A549 (cell line): ENCODE data around the gene ARHGEF26. TPM values are rescaled to one million over a fixed set of nuclear protein-coding genes. Genes with fewer than 3 reads are reported as not detected.

Source experiments
- ATAC-seq, 2 experiments: fragments of 200-7000 bp in 1 of 2; fragments of >200 bp in 1 of 2; cut with Nextera tagmentation in 1 of 2; cut with Tn5 transposase in 1 of 2; 3 replicates each; pipeline versions ENCODE4 v1.8.0 to v1.9.1; 2018 to 2020; ENCODE audit warnings: mild to moderate bottlenecking in 1 of 2, moderate library complexity in 1 of 2
- CTCF ChIA-PET: fragments of 300-600 bp; sonication (Branson Sonifier 250); formaldehyde crosslinking; extraction: SDS; loops from one replicate; lab custom pipeline; 2021; ENCODE audit warnings: antibody characterized with exemption, inconsistent platforms; lab: Yijun Ruan, JAX
- POLR2A ChIA-PET: fragments of 350-600 bp; formaldehyde crosslinking; extraction: SDS; loops from one replicate; lab custom pipeline; 2021; ENCODE audit warnings: antibody characterized with exemption, inconsistent platforms; lab: Yijun Ruan, JAX
- DNase-seq, 2 experiments: peaks; one replicate each; pipeline versions ENCODE4 v3.0.0 to v3.0.0-alpha.2; 2011 to 2016; ENCODE audit warnings: low read depth in 1 of 2, low spot score in 1 of 2
- FAIRE-seq: peaks from 2 replicates; lab custom pipeline; 2011; peaks lifted over from hg19 to GRCh38; lab: Jason Lieb, UNC
- H3K27ac ChIP-seq, 2 experiments: fragments of >200 bp; sonication (Bioruptor Twin); formaldehyde crosslinking; 3 replicates each; pipeline ENCODE4 v1.5.1; 2016 to 2017
- H3K4me1 ChIP-seq: fragments of >200 bp; sonication (Bioruptor Twin); formaldehyde crosslinking; 3 replicates; pipeline ENCODE4 v1.6.1; 2016
- H3K4me2 ChIP-seq: fragments of >200 bp; sonication (Bioruptor Twin); formaldehyde crosslinking; 3 replicates; pipeline ENCODE4 v1.6.1; 2016
- H3K4me3 ChIP-seq: fragments of >200 bp; sonication (Bioruptor Twin); formaldehyde crosslinking; 3 replicates; pipeline ENCODE4 v1.5.1; 2016
- H3K9me3 ChIP-seq: fragments of >200 bp; sonication (Bioruptor Twin); formaldehyde crosslinking; 3 replicates; pipeline ENCODE4 v1.6.1; 2016
- BHLHE40 ChIP-seq: IDR thresholded peaks from 2 replicates; pipeline ENCODE4 v1.6.1; 2012; ENCODE audit warnings: low read depth, low read length, inconsistent platforms
- EP300 ChIP-seq, 2 experiments: fragments of >200 bp; sonication (Bioruptor Twin); formaldehyde crosslinking; IDR thresholded peaks; 2 replicates in 1 of 2; 3 replicates in 1 of 2; pipeline ENCODE4 v1.6.1; 2016 to 2017
- ESRRA ChIP-seq: fragments of 150-350 bp; IDR thresholded peaks from 2 replicates; pipeline ENCODE4 v1.6.1; 2014; ENCODE audit warnings: mild to moderate bottlenecking, low read length, borderline replicate concordance
- GATA3 ChIP-seq: IDR thresholded peaks from 2 replicates; pipeline ENCODE4 v1.6.1; 2012; ENCODE audit warnings: borderline replicate concordance
- HEYL ChIP-seq: fragments of 250-450 bp; sonication (Bioruptor Pico); IDR thresholded peaks from 2 replicates; pipeline ENCODE4 v1.8.0; 2021; ENCODE audit warnings: mild to moderate bottlenecking, moderate library complexity
- HOXA7 ChIP-seq: fragments of 250-450 bp; sonication (Bioruptor Pico); IDR thresholded peaks from 2 replicates; pipeline ENCODE4 v1.5.0; 2020; ENCODE audit warnings: mild to moderate bottlenecking, moderate library complexity
- HOXB5 ChIP-seq: fragments of 250-450 bp; sonication (Bioruptor Pico); IDR thresholded peaks from 2 replicates; pipeline ENCODE4 v1.5.0; 2020; ENCODE audit warnings: mild to moderate bottlenecking, moderate library complexity
- JUNB ChIP-seq: fragments of >200 bp; sonication (Bioruptor Twin); formaldehyde crosslinking; IDR thresholded peaks from 2 replicates; pipeline ENCODE4 v1.6.1; 2016
- KDM1A ChIP-seq: fragments of 200-600 bp; sonication (generic); IDR thresholded peaks from 2 replicates; pipeline ENCODE4 v1.6.1; 2016; ENCODE audit warnings: low read depth, mild to moderate bottlenecking
- MAFK ChIP-seq: fragments of 450-650 bp; IDR thresholded peaks from 2 replicates; pipeline ENCODE4 v1.6.1; 2014; ENCODE audit not compliant: partially characterized antibody
- MAZ ChIP-seq: fragments of 150-350 bp; IDR thresholded peaks from 2 replicates; pipeline ENCODE4 v1.6.1; 2014; ENCODE audit warnings: antibody characterized with exemption, low read depth, low read length, borderline replicate concordance
- MYC ChIP-seq: IDR thresholded peaks from 2 replicates; pipeline ENCODE4 v1.6.1; 2012; ENCODE audit warnings: mild to moderate bottlenecking, inconsistent platforms, low read length, improper control_type of control experiment, borderline replicate concordance
- NFE2L2 ChIP-seq: fragments of 150-350 bp; conservative IDR thresholded peaks from 2 replicates; pipeline ENCODE4 v1.6.1; 2014; ENCODE audit warnings: low read length
- PHF8 ChIP-seq: fragments of 200-600 bp; sonication (generic); IDR thresholded peaks from 2 replicates; pipeline ENCODE4 v1.6.1; 2016; ENCODE audit warnings: low read depth, mild to moderate bottlenecking, antibody characterized with exemption, moderate library complexity, borderline replicate concordance
- POLR2A ChIP-seq: IDR thresholded peaks from 2 replicates; pipeline ENCODE4 v1.6.1; 2012; ENCODE audit warnings: mild to moderate bottlenecking, low read length
- RCOR1 ChIP-seq: fragments of 150-350 bp; IDR thresholded peaks from 2 replicates; pipeline ENCODE4 v1.6.1; 2014; ENCODE audit warnings: antibody characterized with exemption, low read length, low read depth
- RFX5 ChIP-seq: fragments of 450-650 bp; IDR thresholded peaks from 2 replicates; pipeline ENCODE4 v1.7.1; 2014; ENCODE audit warnings: antibody characterized with exemption, mild to moderate bottlenecking, moderate library complexity
- ZNF302 ChIP-seq: fragments of 250-450 bp; sonication (Bioruptor Pico); IDR thresholded peaks from 2 replicates; pipeline ENCODE4 v1.9.0; 2021; ENCODE audit warnings: inconsistent platforms, mild to moderate bottlenecking, moderate library complexity
- polyA plus RNA-seq, 4 experiments: library from polyadenylated mRNA; depleted of rRNA in 3 of 4; stranded (reverse); fragments of >200 nt; fragmentation: RNase III in 1 of 4; extraction: RNeasy Plus Mini Kit Qiagen cat#74134 plus additional on column Dnase treatment in 1 of 4; gene quantifications; 2 replicates in 3 of 4; 3 replicates in 1 of 4; pipeline ENCODE4 v1.2.3, GENCODE V29; 2011 to 2017
- TF ChIP-seq, protein P1 (sequence below): IDR thresholded peaks from 2 replicates; pipeline ENCODE4 v1.6.1; 2012; ENCODE audit warnings: low read depth, borderline replicate concordance
- TF ChIP-seq, protein P2 (sequence below): fragments of >200 bp; sonication (Bioruptor Twin); formaldehyde crosslinking; IDR thresholded peaks from 3 replicates; pipeline ENCODE4 v1.6.1; 2016
- TF ChIP-seq, protein P3 (sequence below): fragments of >200 bp; sonication (Bioruptor Twin); formaldehyde crosslinking; IDR thresholded peaks from 3 replicates; pipeline ENCODE4 v1.5.1; 2016
- TF ChIP-seq, protein P4 (sequence below): IDR thresholded peaks from 2 replicates; pipeline ENCODE4 v1.6.1; 2012
- TF ChIP-seq, protein P5 (sequence below): fragments of 150-350 bp; IDR thresholded peaks from 2 replicates; pipeline ENCODE4 v1.6.1; 2014; ENCODE audit warnings: low read depth, mild to moderate bottlenecking, low read length
- TF ChIP-seq, protein P6 (sequence below): fragments of 450-650 bp; IDR thresholded peaks from 2 replicates; pipeline ENCODE4 v1.6.1; 2014; ENCODE audit warnings: antibody characterized with exemption

ARHGEF26 gene
- polyA plus RNA-seq, 2 of the 4 experiments (the other 2 are of a cell fraction), result 2.9 to 5.8 TPM

DNA sequence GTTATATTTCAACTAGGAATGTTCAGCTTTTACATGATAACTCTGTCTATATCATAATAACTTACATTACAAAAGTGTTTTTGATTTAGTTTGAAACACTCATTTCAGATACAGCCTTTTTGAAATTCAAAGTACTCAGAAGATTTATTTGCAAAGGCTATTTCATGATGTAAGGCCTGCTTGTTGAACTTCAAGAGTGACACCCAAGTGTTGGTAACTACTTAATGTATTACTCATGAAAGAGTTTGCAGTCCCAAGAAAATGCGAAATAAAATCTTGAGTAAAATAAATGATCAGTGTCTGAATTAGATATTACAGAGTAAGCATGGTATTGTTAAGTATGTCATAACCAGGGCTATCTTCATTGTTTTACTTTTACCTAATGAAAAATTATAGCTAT, 35.3 kb downstream of the ARHGEF26 start (continued):
- TF ChIP-seq, protein P1, sequence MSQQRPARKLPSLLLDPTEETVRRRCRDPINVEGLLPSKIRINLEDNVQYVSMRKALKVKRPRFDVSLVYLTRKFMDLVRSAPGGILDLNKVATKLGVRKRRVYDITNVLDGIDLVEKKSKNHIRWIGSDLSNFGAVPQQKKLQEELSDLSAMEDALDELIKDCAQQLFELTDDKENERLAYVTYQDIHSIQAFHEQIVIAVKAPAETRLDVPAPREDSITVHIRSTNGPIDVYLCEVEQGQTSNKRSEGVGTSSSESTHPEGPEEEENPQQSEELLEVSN, result no peak
- no peak for TF ChIP-seq BHLHE40
- no peak for TF ChIP-seq KDM1A
- no peak for TF ChIP-seq ESRRA
- TF ChIP-seq, protein P2, sequence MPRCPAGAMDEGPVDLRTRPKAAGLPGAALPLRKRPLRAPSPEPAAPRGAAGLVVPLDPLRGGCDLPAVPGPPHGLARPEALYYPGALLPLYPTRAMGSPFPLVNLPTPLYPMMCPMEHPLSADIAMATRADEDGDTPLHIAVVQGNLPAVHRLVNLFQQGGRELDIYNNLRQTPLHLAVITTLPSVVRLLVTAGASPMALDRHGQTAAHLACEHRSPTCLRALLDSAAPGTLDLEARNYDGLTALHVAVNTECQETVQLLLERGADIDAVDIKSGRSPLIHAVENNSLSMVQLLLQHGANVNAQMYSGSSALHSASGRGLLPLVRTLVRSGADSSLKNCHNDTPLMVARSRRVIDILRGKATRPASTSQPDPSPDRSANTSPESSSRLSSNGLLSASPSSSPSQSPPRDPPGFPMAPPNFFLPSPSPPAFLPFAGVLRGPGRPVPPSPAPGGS, result no peak
- no peak for TF ChIP-seq GATA3
- no peak for TF ChIP-seq JUNB
- TF ChIP-seq MAZ, result no peak

DNA sequence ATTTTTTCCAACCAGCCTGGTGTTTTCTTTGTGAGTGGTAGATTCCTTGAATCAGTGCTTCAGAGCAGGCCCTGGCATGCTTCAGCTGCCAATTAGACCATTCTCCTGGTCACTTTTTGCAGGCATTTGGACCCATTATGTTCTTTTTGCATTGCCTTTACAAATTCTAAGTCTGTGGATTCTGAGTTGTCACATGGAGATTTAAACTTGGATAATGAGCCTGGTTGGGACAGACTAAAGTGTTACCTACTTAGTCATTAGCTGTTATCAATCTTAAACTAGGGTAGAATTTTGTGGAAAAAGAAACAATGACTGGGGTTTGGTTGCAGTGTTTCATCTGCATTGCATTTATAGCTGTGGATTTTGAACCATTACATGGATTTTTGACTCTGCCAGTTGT, 40.6 kb downstream of the ARHGEF26 start:
- DNase-seq (no peak), ATAC-seq (no peak), FAIRE-seq (no peak)
- Histone ChIP-seq H3K4me1 (no peaks in the 10 kb centered on the region), H3K27ac (no peak overlapping the region), H3K4me2 (no peak overlapping the region), H3K9me3 (no peaks in the 10 kb centered on the region), H3K4me3 (no peak overlapping the region)
- CTCF ChIA-PET, result interaction anchor here (0.6 kb wide), 1 partner anchor 38 kb away, joined by 5 read pairs; no protein-coding TSS in a partner anchor
- POLR2A ChIA-PET, result no interaction called here
- TF ChIP-seq POLR2A, result no peak
- no peak for TF ChIP-seq NFE2L2
- TF ChIP-seq, protein P3, sequence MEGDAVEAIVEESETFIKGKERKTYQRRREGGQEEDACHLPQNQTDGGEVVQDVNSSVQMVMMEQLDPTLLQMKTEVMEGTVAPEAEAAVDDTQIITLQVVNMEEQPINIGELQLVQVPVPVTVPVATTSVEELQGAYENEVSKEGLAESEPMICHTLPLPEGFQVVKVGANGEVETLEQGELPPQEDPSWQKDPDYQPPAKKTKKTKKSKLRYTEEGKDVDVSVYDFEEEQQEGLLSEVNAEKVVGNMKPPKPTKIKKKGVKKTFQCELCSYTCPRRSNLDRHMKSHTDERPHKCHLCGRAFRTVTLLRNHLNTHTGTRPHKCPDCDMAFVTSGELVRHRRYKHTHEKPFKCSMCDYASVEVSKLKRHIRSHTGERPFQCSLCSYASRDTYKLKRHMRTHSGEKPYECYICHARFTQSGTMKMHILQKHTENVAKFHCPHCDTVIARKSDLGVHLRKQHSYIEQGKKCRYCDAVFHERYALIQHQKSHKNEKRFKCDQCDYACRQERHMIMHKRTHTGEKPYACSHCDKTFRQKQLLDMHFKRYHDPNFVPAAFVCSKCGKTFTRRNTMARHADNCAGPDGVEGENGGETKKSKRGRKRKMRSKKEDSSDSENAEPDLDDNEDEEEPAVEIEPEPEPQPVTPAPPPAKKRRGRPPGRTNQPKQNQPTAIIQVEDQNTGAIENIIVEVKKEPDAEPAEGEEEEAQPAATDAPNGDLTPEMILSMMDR, result no peak
- TF ChIP-seq, protein P4, sequence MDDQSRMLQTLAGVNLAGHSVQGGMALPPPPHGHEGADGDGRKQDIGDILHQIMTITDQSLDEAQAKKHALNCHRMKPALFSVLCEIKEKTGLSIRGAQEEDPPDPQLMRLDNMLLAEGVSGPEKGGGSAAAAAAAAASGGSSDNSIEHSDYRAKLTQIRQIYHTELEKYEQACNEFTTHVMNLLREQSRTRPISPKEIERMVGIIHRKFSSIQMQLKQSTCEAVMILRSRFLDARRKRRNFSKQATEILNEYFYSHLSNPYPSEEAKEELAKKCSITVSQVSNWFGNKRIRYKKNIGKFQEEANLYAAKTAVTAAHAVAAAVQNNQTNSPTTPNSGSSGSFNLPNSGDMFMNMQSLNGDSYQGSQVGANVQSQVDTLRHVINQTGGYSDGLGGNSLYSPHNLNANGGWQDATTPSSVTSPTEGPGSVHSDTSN, result no peak
- TF ChIP-seq HOXB5 (CRISPR knock-in tag), result no peak
- no peak for TF ChIP-seq HOXA7 (CRISPR knock-in tag)
- no peak for TF ChIP-seq MAFK
- TF ChIP-seq MYC, result no peak
- no peak for TF ChIP-seq PHF8
- TF ChIP-seq, protein P5, sequence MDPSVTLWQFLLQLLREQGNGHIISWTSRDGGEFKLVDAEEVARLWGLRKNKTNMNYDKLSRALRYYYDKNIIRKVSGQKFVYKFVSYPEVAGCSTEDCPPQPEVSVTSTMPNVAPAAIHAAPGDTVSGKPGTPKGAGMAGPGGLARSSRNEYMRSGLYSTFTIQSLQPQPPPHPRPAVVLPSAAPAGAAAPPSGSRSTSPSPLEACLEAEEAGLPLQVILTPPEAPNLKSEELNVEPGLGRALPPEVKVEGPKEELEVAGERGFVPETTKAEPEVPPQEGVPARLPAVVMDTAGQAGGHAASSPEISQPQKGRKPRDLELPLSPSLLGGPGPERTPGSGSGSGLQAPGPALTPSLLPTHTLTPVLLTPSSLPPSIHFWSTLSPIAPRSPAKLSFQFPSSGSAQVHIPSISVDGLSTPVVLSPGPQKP, result no peak
- no peak for TF ChIP-seq HEYL (CRISPR knock-in tag)
- TF ChIP-seq RCOR1, result no peak
- TF ChIP-seq, protein P6, sequence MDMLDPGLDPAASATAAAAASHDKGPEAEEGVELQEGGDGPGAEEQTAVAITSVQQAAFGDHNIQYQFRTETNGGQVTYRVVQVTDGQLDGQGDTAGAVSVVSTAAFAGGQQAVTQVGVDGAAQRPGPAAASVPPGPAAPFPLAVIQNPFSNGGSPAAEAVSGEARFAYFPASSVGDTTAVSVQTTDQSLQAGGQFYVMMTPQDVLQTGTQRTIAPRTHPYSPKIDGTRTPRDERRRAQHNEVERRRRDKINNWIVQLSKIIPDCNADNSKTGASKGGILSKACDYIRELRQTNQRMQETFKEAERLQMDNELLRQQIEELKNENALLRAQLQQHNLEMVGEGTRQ, result no peak
- TF ChIP-seq ZNF302, result no peak
- TF ChIP-seq ESRRA, result no peak
- no peak for TF ChIP-seq MAZ
- no peak for TF ChIP-seq EP300 (IDR thresholded peaks at IDR 0.05)
- no peak for TF ChIP-seq RFX5
